ENCODE results near the gene SYNJ2. TPM values are rescaled to one million over a fixed set of nuclear protein-coding genes. Genes with fewer than 3 reads are reported as not detected.
A peak's percentile ranks its signal among the peaks of the same experiment; 100 is the strongest.

SYNJ2 gene
- total and polyA plus RNA-seq, 11 donors = 7.5 to 27.0 (median 18.2) TPM

- Histone ChIP-seq H3K27ac (peak overlapping the region in 3 of 12 donors; percentile 40 to 67 (median 46)), H3K4me1 (peaks cover 0 to 46% (median 22%) of the 10 kb centered on the region in 12 donors), H3K4me3 (no peak overlapping the region), H3K36me3 (no peaks in the 10 kb centered on the region), H3K27me3 (no peaks in the 10 kb centered on the region), H3K9me3 (no peaks in the 10 kb centered on the region)
- DNase-seq = no peak
- TF ChIP-seq POLR2A (IDR thresholded peaks at IDR 0.05) = no peak
- TF ChIP-seq CTCF (IDR thresholded peaks at IDR 0.05) = no peak
- 76 to 83% (median 79%) methylated on average over 8 of the region's 8 CpGs for WGBS, 4 donors
- intact Hi-C loops (cut with DNase I) = no loop called here
- no peak for ATAC-seq
Observed at GRCh38 chr6:157988700-157989063, 7.0 kb downstream of the SYNJ2 start.

GRCh38 chr6:157989541-157990289 lies 8.1 kb downstream of the SYNJ2 start:
- DNase-seq (peak; percentile 70 to 91 (median 89)), ATAC-seq (peak; percentile 70 to 88 (median 86))
- 52 to 60% (median 54%) methylated on average over 10 to 22 of the region's 22 CpGs for WGBS, 4 donors
- Histone ChIP-seq H3K9me3 (no peaks in the 10 kb centered on the region), H3K4me1 (peaks cover 0 to 39% (median 24%) of the 10 kb centered on the region in 12 donors), H3K27ac (peak overlapping the region in 10 of 12 donors; percentile 34 to 76 (median 57)), H3K4me3 (no peak overlapping the region), H3K36me3 (no peaks in the 10 kb centered on the region), H3K27me3 (no peaks in the 10 kb centered on the region)
- intact Hi-C loops (cut with DNase I) = no loop called here
- TF ChIP-seq CTCF (IDR thresholded peaks at IDR 0.05) = no peak
- TF ChIP-seq POLR2A (IDR thresholded peaks at IDR 0.05) = no peak

GRCh38 chr6:157990321-157991066 lies 8.8 kb downstream of the SYNJ2 start:
- peaks cover 0 to 39% (median 21%) of the 10 kb centered on the region in 12 donors for H3K4me1 ChIP-seq

More at GRCh38 chr6:157990321-157991066, 8.8 kb downstream of the SYNJ2 start:
- 66 to 74% (median 69%) methylated on average over 15 of the region's 15 CpGs for WGBS, 4 donors
- TF ChIP-seq POLR2A (IDR thresholded peaks at IDR 0.05) (no peak), CTCF (IDR thresholded peaks at IDR 0.05) (no peak)
- intact Hi-C loops (cut with DNase I) = no loop called here
- no peaks in the 10 kb centered on the region for H3K36me3 ChIP-seq
- DNase-seq = no peak
- H3K4me3 ChIP-seq = no peak overlapping the region
- peak in 1 of 4 donors; percentile 12 for ATAC-seq
- no peaks in the 10 kb centered on the region for H3K9me3 ChIP-seq
- no peaks in the 10 kb centered on the region for H3K27me3 ChIP-seq
- peak overlapping the region in 10 of 12 donors; percentile 34 to 76 (median 57) for H3K27ac ChIP-seq

All from heart left ventricle (tissue), 16 donors.